HG03039 (cell line): ENCODE measurements around the gene FRAS1.
"Not testable (repeated sequence)": the region's sequence is repeated elsewhere in the genome, so short reads cannot be mapped to it uniquely, and the experiment has no call there.

Experiments
- ATAC-seq: cut with Tn5 transposase; IDR thresholded peaks from one replicate; pipeline ENCODE4 v1.9.1; 2021; ENCODE audit warnings: mild to moderate bottlenecking, moderate library complexity; ENCODE audit not compliant: unreplicated experiment

FRAS1 gene

DNA sequence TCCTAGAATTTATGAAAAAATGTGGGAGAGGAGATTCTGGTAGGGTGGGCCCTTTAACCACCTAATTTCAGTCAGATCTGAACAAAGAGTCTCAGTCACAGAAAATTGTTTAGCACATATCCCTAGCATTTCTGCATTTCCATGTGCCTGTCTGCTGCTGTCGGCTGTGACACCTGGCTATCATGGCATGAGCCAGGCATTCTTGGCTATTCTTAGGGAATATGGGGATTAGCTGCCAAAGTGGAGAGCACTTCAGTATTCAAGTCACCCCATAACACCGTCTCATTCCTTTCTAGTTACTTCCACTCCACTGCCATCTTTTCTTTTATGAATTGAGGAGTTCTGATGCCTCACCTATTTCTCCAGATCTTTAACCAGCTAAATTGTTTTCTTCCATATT is 211.5 kb downstream of the FRAS1 start:
- ATAC-seq, result no peak

DNA sequence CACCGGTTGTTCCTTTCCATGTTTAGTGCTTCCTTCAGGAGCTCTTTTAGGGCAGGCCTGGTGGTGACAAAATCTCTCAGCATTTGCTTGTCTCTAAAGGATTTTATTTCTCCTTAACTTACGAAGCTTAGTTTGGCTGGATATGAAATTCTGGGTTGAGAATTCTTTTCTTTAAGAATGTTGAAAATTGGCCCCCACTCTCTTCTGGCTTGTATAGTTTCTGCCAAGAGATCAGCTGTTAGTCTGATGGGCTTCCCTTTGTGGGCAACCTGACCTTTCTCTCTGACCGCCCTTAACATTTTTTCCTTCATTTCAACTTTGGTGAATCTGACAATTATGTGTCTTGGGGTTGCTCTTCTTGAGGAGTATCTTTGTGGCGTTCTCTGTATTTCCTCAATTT is 218.3 kb downstream of the FRAS1 start:
- not testable (repeated sequence) for ATAC-seq

DNA sequence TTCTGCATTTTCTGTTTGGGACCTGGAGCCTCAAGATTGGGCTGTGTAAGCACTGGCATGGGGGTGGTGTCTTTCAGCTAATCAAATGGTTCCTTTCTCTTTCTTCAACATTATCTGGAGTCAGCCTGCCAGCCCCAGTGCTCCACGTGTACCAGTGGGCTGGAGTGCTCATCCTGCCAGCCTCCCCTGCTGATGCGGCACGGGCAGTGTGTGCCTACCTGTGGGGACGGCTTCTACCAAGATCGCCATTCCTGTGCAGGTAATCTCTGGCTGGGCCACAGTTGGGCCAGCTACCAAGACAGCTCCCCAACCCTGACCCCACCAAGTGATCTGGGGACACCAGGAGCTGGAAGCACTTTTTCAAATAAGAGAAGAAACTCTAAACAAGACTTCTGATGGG is 229.2 kb downstream of the FRAS1 start:
- no peak for ATAC-seq

DNA sequence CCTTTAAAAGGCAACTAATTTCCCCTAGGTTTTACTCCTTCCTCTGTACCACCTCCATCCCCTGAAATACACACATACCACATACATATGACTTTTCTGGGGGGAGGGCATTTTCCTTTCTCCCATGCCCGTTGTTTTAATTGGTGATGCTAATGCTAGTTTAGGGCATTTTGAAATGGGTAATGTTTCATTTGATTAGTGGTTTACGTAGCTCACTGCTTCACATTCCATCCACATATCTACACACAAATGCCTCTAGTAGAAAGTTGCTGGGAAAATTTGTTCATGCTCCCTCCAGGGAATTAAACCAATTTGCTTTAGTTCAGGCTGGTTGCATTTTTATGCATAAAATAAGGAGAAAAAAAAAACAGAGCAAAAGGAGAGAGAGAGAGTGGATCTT is 231.2 kb downstream of the FRAS1 start:
- ATAC-seq, result no peak

DNA sequence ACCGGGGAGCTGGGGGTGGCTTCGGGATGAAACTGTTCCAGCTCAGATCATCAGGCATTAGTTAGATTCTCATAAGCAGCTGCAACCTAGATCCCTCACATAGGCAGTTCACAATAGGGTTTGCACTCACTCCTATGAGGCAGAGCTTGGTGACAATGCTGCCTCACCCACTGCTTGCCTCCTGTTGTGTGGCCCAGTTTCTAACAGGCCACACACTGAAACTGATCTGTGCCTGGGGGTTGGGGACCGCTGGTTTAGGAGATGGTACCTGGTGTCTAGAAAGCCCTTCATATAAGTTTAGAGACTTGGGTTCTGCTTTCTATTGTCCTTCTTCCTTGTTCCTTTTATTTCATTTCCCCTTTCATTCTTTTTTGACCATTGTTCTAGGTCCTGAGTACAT is 234.2 kb downstream of the FRAS1 start:
- no peak for ATAC-seq

DNA sequence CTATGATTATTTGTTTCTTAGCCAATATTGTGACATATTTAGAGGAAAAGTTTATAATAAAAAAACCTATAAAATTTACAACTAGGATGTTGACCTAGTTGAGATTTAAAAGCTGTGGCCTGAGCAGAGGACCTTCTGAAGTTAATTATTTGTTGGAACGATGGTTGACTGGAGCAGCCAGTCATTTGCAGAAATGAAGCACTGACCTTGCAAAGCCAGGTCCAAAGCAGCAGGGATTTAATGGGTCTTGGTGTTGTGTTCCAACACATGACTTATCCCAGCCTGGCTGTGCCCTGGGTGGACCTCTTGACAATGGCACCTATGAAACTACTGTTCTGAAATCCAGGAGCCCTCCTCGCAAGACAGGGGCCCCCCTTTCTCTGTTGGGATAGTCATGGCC is 235.2 kb downstream of the FRAS1 start:
- no peak for ATAC-seq

DNA sequence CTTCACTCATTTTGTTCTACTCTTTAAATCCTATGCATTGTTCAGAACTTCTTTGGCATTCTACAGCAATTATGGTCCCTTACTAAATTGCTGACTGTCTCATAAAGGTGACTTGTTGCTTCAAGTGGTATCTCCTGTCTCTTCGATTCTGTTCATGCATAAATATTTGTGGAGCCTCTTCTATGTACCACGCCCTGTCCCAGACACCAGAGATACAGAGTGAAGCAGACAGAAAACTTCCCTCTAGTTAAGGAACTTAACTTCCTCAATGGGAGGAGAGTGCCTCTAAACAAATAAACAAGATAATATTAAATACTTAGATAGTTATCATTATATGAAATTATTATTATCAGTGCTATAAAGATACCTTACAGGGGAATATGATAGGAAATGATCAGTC is 235.7 kb downstream of the FRAS1 start:
- ATAC-seq, result no peak

DNA sequence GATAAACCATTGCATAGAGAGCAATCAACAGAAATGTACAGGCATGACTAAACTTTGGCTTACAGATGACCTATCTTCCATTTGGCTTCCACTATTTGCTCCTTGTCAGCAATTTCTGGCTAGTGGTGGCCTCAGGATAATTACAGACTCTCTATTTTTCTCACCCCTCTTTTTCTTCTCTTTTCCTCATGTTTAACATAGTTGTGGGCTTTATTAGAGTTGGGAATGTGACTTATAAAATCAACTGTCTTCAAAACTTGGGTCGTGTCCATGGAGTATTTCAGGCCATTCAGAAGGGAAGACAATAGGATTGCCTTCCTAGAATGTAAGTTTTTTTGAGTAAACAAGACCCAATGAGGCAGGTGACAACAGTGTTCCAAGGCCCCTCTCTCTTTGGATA is 236.2 kb downstream of the FRAS1 start:
- ATAC-seq, result no peak

DNA sequence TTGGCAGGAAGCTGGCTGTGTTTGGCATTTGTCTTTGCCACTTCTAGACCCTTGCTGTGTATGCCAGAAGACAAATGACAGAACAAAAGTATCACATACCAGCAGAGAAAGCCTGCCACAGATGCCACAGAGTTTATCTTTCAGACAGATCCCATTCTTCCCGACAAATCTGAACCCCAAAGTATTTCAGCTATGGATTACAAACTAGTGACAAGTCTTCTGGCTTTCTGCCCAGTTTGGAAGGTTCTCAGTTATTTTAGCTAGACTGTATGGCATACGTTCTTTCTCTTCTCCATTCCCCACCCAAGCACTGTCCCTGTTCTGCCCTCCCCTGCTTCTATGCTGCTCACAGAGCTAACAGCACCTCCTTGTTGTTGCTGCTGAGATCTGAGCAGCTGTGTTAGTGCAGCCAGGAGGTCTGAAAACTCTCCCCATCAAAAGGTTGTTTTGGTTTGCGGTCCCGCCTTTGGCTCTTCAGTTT is 236.7 kb downstream of the FRAS1 start:
- no peak for ATAC-seq

DNA sequence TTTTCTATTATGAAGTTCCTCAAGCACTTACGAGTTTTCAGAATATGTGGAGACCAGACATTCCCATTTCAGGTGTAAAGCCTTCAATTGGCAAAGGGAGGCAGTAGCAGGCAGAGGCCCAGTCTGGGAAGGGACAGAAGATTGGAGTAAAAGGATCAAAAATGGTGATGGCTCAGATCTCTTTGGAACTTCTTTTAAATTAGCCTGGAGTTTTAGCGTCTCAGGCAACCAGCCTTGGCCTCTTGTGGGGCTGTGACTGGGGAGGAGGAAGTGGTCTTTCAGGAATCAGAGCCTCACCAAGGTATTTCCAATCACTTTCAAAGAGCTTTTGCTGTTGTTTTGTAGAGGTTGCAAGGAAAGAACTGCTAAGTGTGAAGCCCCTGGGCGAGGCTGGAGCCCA is 239.1 kb downstream of the FRAS1 start:
- no peak for ATAC-seq

DNA sequence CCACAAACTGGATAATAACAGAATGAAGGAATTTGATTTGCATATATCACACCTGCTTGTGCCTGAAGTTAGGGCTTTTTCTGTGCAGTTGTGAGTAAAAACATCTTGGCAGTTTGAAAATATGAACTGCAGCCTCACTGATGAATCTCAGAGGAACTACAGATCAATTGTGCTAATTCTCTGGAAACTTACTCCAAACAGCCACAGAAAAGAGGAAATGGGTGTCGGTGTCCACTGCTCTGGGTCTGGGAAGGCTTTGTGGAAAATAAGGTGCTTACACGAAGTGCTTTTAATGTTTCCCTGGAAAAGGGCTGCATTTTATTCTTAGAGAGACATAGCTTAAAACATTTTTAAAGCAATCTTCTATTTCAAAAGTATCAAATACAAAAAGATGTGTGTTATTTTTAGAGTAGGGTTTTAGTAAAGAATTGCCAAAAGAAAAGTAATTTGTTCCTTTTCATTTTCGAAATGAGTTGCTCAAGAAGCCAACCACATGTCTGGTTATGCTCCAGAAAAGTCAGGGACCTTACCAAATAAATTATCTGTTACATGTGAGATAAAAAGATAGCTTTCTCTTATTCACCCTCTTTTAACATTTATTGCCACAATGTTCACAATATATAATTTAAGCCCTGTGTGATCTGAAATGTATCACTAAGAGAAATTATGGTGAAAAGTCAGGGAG is 240.1 kb downstream of the FRAS1 start:
- ATAC-seq, result no peak

DNA sequence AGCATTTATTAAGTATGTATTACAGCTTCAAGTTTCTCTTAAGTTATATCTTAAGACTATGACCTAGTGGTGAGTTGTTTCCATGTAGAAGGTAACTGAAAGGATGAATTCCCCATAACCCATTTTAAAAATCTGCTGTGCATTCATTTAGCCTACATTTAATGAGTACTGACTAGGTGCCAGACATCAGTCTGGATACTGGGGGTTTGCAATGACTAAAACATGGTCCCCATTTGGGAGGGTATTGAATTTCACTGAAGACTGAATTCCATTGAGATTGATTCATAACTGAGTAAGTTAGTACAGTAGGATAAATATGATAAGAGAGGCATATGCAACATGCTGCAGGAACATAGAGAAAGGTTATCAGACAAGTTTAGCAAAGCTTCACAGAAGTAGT is 241.5 kb downstream of the FRAS1 start:
- ATAC-seq, result no peak

DNA sequence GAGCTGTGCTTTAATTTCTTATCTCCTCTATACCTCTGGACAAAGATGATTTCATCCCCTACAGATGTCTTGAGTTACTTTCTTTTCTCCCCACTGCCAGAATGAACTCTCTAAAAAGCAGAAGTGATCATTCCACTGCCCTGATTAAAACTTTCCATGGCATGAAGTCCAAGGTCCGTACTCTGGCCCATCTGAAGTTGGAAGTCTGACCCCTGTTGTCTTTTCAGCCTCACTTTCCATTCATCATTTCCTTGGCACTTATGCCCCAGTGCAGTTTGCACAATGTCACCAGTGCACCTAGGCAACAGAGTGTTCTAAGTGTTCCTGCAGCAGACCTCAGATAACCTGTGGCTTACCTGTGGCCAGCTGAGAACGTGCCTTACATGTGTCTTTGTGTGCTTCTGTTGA is 242.4 kb downstream of the FRAS1 start:
- ATAC-seq, result no peak

DNA sequence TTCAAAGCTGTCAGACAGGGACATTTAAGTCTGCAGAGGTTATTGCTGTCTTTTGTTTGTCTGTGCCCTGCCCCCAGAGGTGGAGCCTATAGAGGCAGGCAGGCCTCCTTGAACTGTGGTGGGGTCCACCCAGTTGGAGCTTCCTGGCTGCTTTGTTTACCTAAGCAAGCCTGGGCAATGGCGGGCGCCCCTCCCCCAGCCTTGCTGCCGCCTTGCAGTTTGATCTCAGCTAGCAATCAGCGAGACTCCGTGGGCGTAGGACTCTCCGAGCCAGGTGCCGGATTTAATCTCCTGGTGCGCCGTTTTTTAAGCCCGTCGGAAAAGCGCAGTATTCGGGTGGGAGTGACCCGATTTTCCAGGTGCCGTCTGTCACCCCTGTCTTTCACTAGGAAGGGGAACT is 250.1 kb downstream of the FRAS1 start:
- not testable (repeated sequence) for ATAC-seq

DNA sequence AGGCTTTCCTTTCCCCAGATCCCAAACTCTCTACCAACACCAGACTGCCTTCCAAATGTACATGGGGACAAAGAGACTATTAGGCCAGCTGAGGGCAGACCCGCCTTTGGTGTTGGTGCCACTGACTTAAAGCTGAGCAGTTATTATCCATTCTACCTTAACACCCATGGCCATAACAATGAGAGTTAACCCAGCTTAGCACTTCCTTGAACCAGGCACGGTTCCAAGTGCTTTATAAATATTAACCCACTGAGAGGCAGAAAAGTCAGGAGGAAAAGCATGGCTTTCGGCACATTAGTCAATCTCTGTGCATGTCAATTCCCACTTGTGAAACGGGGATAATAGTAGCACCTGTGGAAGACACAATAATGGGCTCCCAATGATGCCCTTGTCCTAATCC is 251.4 kb downstream of the FRAS1 start:
- no peak for ATAC-seq

DNA sequence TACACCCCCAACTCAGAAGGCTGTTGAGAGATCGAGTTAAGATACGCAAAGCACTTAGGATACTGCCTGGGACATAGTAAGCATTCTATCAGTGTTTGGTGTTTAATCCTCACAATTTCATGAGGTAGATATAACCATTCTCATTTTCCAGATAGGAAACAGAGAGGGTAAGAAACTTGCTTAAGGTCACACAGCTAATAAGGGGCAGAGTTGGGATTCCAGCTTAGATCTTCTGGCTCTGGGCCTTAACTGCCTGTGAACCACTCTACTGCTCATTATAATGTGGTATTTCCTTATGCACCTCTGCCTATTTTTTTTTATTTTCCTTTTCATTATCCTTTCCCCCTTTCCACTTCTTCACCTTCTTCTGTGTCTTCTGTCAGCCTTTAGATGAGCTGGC is 252.2 kb downstream of the FRAS1 start:
- no peak for ATAC-seq

DNA sequence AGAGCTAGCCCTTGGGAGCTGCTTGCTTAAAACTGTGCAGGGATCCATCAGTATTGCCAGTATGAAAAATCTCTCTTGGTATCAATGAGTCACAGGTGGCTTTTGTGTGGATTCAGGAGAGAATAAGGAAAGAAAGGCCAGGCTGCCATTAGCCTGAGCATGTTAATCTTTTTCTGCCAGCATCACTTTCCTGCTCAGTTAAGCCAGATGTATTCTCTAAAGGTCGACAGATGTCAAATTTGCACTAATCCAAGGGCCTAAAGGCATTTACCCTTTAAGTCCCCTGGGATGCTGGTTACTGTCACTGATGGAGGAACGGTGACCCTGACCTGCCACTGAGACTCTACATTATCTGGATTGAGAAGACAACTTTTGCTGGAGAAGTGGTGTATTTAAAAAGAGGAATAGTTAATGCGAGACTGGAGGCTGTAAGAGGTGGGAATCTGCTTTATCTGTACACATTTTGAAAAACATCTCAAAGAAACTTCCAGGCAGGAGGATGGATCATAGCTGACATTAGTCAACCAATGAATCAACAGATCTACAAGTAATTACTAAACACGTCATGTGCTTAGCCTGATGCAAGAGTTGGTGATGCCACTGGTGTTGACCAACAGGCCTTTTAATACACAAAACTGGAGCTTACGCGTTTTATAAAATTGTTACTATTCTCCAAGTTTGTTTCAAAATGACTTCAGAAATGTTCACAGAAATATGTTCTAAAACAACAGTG is 253.1 kb downstream of the FRAS1 start:
- ATAC-seq, result no peak

DNA sequence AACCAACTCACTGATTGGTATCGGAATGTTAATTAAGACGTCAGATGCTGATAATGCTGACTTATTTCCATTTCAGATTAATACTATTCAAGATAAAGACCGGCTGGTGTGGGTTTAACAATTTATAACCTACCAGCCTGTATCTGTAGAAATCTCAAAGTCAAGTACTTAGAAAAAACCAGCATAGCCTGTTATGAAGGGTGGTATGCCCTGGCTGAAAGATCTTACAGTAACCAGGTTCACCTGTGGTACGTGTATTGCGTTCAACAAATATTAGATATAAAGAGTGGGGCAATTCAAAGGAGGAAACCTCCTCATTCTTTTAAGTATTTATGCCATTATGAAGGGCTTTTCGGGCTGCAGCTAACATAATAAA is 253.6 kb downstream of the FRAS1 start:
- no peak for ATAC-seq

DNA sequence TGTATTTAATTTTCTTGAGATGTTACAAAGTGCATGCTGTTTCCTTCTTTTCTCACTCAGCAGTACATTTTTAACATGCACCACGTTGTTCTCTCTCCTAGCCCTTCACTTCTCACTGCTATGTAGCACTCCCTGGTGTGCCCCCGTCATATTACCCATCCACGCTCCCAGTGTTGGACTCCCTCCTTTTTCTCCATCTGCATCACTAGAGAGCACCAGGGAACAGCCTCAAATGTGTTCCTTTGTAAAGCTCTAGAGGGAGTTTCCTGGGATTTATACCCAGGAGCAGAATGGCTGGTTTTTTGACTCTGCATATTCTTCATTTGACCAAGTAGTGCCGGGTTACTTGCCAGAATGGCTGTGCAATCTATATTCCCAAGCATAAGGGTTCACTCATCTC is 254.2 kb downstream of the FRAS1 start:
- no peak for ATAC-seq

DNA sequence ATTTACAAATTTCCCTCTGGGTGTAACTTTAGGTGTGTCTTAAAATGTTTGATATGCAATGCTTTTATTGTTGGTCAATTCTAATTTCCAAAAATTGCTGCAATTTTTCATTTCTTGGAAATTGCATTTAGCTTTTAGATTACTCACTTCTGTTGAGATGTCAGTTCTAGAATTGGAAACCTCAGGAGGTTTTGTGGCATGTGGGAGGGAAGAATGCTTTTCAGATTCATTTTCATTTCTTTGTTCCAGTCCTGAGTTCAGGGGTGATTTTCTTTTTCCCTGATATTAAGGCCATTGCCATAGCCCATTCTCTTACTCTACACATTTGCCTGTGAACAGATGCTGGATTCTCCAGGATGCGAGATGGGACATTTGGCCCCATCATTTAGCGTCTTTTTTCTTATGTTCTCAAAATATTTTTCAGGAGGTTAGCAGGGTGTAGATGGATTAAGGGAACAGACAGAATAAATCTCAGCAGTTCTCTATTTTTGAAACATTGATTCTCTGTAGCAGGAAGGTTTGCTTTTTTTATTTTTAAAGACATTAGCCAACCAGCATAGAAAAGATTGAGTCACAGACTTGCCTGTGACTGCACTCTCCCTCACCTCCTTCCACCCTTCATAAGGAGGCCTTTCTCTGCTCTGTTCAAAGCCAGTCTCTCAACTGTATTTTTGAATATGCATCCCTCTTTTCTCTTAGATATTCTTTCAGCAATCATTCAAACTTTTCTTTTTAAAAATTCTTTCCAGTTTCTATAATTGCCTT is 256.0 kb downstream of the FRAS1 start:
- no peak for ATAC-seq

DNA sequence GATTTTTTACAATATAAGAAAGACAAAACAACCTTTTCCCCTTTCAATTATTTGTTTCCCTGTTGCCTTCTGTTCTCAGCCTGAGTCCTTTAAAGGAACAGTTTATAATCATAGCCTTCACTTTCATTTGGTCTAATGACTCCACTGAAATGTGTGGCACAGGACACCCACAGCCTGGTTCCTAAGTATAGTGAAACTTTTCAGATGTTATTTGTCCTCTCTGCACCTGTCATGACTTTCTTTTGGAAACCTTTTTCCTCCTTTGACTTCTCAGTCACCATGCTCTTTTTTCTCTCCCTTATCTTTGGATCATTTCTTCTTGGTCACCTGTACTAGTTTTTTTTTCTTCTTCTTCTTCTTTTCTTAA is 256.6 kb downstream of the FRAS1 start:
- no peak for ATAC-seq

DNA sequence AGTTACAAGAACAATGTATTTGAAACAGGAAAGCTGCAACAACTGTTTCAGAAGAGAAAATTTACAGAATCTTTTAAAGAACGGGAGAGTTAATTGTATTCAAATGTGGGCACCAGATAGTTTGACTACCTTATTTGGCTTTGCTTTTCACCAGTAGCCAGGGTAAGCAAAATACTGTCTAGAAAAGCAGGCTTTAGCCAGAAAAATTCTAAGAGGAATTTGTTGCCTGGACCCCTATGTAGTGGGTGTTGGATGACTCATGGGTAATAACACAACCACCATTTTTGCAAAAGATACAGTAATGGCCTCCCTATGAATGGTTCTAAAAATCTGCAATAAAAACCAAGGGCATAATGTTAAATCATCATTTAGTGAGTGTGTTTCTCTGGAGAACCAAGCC is 261.0 kb downstream of the FRAS1 start:
- ATAC-seq, result no peak
